GM21576 (cell line): ENCODE results near the gene RERE.

ENCODE experiments used
- ATAC-seq: cut with Tn5 transposase; IDR thresholded peaks from one replicate; pipeline ENCODE4 v1.9.1; 2021; ENCODE audit warnings: mild to moderate bottlenecking, moderate library complexity; ENCODE audit not compliant: unreplicated experiment

Gene RERE

GRCh38 chr1:8722366-8722765 is 95.1 kb downstream of the RERE start:
- no peak for ATAC-seq

GRCh38 chr1:8721679-8722324 is 95.6 kb downstream of the RERE start:
- no peak for ATAC-seq

- ATAC-seq, result no peak
Observed at GRCh38 chr1:8720347-8720746, 97.1 kb downstream of the RERE start.

GRCh38 chr1:8718850-8719361 is 98.5 kb downstream of the RERE start:
- no peak for ATAC-seq

- ATAC-seq, result no peak
Observed at GRCh38 chr1:8717148-8717547, 100.3 kb downstream of the RERE start.

GRCh38 chr1:8716238-8716637 is 101.2 kb downstream of the RERE start:
- no peak for ATAC-seq

- ATAC-seq, result no peak
Observed at GRCh38 chr1:8714173-8714572, 103.3 kb downstream of the RERE start.

- peak; percentile 49 for ATAC-seq
Observed at GRCh38 chr1:8712413-8713231, 104.8 kb downstream of the RERE start.

- no peak for ATAC-seq
Observed at GRCh38 chr1:8711873-8712412, 105.5 kb downstream of the RERE start.

GRCh38 chr1:8711151-8711550 is 106.3 kb downstream of the RERE start:
- ATAC-seq, result no peak

GRCh38 chr1:8708259-8708658 is 109.2 kb downstream of the RERE start:
- ATAC-seq, result no peak

GRCh38 chr1:8706995-8707396 is 110.4 kb downstream of the RERE start:
- no peak for ATAC-seq

- no peak for ATAC-seq
Observed at GRCh38 chr1:8706291-8706690, 111.1 kb downstream of the RERE start.

GRCh38 chr1:8704866-8705506 is 112.5 kb downstream of the RERE start:
- ATAC-seq, result no peak

- peak; percentile 67 for ATAC-seq
Observed at GRCh38 chr1:8702850-8703810, 114.3 kb downstream of the RERE start.

- ATAC-seq, result no peak
Observed at GRCh38 chr1:8702472-8702849, 115.0 kb downstream of the RERE start.

- no peak for ATAC-seq
Observed at GRCh38 chr1:8701794-8702471, 115.5 kb downstream of the RERE start.

- no peak for ATAC-seq
Observed at GRCh38 chr1:8699679-8700078, 117.8 kb downstream of the RERE start.

- no peak for ATAC-seq
Observed at GRCh38 chr1:8698937-8699447, 118.4 kb downstream of the RERE start.
